Ishikawa (cell line): ENCODE measurements around the gene HOXB6.

Source experiments
- CEBPB ChIP-seq: IDR thresholded peaks from 2 replicates; pipeline ENCODE4 v1.6.1; 2012
- CREB1 ChIP-seq: IDR thresholded peaks from 2 replicates; pipeline ENCODE4 v1.6.1; 2012; ENCODE audit warnings: low read depth
- EGR1 ChIP-seq: IDR thresholded peaks from 2 replicates; pipeline ENCODE4 v1.6.1; 2012
- EP300 ChIP-seq: IDR thresholded peaks from 2 replicates; pipeline ENCODE4 v1.6.1; 2012; ENCODE audit warnings: borderline replicate concordance
- FOXM1 ChIP-seq: IDR thresholded peaks from 2 replicates; pipeline ENCODE4 v1.6.1; 2012; ENCODE audit warnings: low read depth, borderline replicate concordance
- NFIC ChIP-seq: IDR thresholded peaks from 2 replicates; pipeline ENCODE4 v1.6.1; 2012
- RAD21 ChIP-seq: IDR thresholded peaks from 2 replicates; pipeline ENCODE4 v1.6.1; 2012; ENCODE audit warnings: low read depth
- REST ChIP-seq: IDR thresholded peaks from 2 replicates; pipeline ENCODE4 v1.6.1; 2012; ENCODE audit warnings: low read depth, mild to moderate bottlenecking
- TAF1 ChIP-seq: IDR thresholded peaks from 2 replicates; pipeline ENCODE4 v1.6.1; 2012; ENCODE audit warnings: low read depth, mild to moderate bottlenecking
- TCF12 ChIP-seq: IDR thresholded peaks from 2 replicates; pipeline ENCODE4 v1.6.1; 2012; ENCODE audit warnings: low read depth
- TEAD4 ChIP-seq: IDR thresholded peaks from 2 replicates; pipeline ENCODE4 v1.6.1; 2012
- YY1 ChIP-seq: IDR thresholded peaks from 2 replicates; pipeline ENCODE4 v1.6.1; 2012; ENCODE audit warnings: low read depth
- ZBTB7A ChIP-seq: IDR thresholded peaks from 2 replicates; pipeline ENCODE4 v1.6.1; 2012; ENCODE audit warnings: low read depth
- TF ChIP-seq, protein P1 (sequence below): IDR thresholded peaks from 2 replicates; pipeline ENCODE4 v1.6.1; 2012
- TF ChIP-seq, protein P2 (sequence below): IDR thresholded peaks from 2 replicates; pipeline ENCODE4 v1.6.1; 2012

HOXB6 gene

DNA sequence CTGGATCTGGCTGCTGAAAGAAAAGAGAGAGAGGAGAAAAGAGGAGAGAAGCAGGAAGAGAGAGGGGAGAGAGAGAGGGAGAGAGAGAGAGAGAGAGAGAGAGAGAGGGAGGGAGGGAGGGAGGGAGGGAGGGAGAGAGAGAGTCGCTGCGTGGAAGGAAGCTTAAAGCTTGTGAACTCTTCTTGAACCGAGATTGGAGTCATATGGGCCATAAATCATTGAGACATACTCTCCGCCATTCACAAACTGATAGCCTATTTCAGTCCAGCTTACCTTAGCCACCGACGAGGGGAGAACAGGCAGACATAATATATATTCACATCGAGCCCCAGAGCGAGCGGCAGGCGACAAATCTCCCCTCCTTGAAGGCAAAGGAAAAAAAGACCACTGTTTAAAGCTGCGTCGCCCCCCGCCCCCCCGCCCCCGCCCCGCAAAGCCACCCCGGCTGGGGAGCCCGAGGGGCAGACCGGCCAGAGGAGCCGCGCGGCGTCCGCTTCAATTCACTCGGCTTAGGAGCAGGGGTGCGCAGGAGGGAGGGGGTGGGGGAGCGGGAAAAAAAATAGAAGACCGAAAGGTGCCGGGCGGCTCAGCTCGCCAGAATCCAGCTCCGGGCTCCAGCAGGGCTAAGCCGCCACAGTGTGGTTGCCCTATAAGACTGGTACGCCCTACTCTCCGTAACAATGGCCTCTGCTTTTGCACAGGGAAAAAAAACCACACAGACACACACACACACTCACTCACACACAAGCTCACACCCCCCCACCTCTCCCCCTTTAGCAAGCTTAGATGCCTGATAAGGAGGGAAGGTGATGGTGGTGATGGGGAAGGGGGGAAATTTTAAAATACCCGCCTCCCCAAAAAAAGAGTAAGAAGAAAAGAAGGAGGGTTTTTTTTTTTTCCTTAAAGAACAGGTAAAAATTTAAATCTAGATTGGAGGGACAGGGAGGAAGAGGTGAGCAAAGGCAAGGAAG, 49.2 kb downstream of the HOXB6 start:
- TF ChIP-seq, protein P1, sequence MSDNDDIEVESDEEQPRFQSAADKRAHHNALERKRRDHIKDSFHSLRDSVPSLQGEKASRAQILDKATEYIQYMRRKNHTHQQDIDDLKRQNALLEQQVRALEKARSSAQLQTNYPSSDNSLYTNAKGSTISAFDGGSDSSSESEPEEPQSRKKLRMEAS = no peak
- no peak for TF ChIP-seq EP300
- TF ChIP-seq RAD21 = no peak
- TF ChIP-seq ZBTB7A = no peak
- TF ChIP-seq CEBPB = no peak

GRCh38 chr17:48554412-48555257, 50.2 kb downstream of the HOXB6 start:
- TF ChIP-seq TCF12 = no peak
- no peak for TF ChIP-seq RAD21
- TF ChIP-seq CEBPB = no peak
- TF ChIP-seq FOXM1 = no peak
- TF ChIP-seq EGR1 = no peak

- TF ChIP-seq, protein P1 = no peak
- TF ChIP-seq NFIC (no peak), REST (no peak), EGR1 (no peak)
Observed at GRCh38 chr17:48553826-48554225, 51.0 kb downstream of the HOXB6 start.

DNA sequence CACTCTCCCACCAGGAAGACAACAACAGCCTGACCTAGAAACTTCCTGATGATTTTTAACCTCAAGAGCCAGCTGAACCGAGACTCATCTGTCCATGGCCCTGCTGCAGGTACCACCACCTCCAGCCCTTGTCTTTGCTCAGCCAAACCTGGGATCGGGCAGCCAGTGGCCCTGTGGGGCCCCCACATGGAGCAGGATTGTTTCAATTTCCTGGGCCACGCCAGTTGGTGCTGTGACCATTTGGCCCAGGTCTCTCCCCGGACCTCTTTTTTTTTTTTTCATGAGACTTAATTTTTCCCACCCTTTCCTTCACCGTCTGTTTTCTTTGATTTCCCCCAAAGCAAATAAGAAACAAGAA, 51.6 kb downstream of the HOXB6 start:
- TF ChIP-seq EP300 (no peak), CEBPB (no peak), NFIC (no peak), TCF12 (no peak), YY1 (no peak), REST (no peak), TAF1 (no peak), CREB1 (no peak)
- TF ChIP-seq, protein P1 = no peak

DNA sequence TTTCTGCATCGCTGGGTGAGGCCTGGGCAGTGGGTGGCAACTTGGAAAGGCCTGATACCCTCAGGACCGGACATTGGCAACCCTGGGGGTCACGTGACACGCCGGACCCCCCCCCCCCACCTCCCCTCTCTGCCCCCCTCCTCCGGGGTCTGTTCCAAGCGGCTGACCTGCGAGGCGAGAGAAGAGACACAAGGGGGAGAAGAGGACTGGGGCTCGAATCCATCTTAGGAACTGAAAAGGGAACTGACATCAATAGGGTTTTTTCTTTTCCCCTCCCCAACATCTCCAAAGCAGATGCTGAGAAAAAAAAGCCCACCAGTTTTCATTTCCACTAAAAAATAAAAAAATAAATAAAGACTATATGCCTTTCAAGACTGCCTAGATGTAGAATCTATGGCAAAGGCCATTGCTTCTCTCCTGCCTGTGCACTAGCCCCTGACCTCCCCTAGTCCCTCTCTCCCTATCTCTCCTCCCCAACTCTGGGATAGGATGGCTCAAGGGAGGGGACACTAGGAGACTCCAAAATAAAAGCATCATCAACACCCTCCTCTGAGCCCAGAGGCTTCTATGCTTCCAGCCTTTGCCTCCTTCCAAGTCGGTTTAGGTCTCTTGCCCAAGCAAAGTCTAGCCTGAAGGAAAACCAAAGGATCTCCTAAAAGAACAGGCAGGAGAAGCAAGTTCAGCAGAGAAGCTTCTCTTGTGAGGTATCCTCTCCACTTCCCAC, 52.2 kb downstream of the HOXB6 start:
- TF ChIP-seq, protein P1 = no peak
- TF ChIP-seq TAF1 = no peak
- TF ChIP-seq EP300 = no peak
- no peak for TF ChIP-seq EGR1
- TF ChIP-seq RAD21 = no peak
- TF ChIP-seq, protein P2, sequence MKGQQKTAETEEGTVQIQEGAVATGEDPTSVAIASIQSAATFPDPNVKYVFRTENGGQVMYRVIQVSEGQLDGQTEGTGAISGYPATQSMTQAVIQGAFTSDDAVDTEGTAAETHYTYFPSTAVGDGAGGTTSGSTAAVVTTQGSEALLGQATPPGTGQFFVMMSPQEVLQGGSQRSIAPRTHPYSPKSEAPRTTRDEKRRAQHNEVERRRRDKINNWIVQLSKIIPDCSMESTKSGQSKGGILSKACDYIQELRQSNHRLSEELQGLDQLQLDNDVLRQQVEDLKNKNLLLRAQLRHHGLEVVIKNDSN = no peak
- no peak for TF ChIP-seq ZBTB7A
- no peak for TF ChIP-seq TEAD4
- no peak for TF ChIP-seq YY1
- TF ChIP-seq TCF12 = no peak
- TF ChIP-seq CREB1 = no peak
- TF ChIP-seq REST = no peak
